Esophagus squamous epithelium (tissue), 5 donors: ENCODE measurements around the gene DOCK3. TPM values are rescaled to one million over a fixed set of nuclear protein-coding genes. Genes with fewer than 3 reads are reported as not detected.

Experiments
- DNase-seq: peaks from one replicate; lab custom pipeline; 2025; lab: John Stamatoyannopoulos, UW
- H3K27ac ChIP-seq, 4 donors: fragments of 200-600 bp; sonication (generic); one replicate each; pipeline ENCODE4 v1.5.1; 2016 to 2019; ENCODE audit warnings: mild to moderate bottlenecking in 1 of 4
- H3K27me3 ChIP-seq, 4 donors: fragments of 200-600 bp; sonication (generic); 1 replicate in 3 of 4; 2 replicates in 1 of 4; pipeline versions ENCODE4 v1.5.1 to v1.6.0; 2017 to 2021; ENCODE audit warnings: antibody characterized with exemption in 1 of 4
- H3K36me3 ChIP-seq, 3 donors: fragments of 200-600 bp; sonication (generic); one replicate each; pipeline ENCODE4 v1.5.1; 2016 to 2019
- H3K4me1 ChIP-seq, 3 donors: fragments of 200-600 bp; sonication (generic); one replicate each; pipeline ENCODE4 v1.5.1; 2017 to 2019
- H3K4me3 ChIP-seq, 4 donors: fragments of 200-600 bp; sonication (generic); 1 replicate in 3 of 4; 2 replicates in 1 of 4; pipeline ENCODE4 v1.5.1; 2016 to 2019; ENCODE audit warnings: mild to moderate bottlenecking in 2 of 4, moderate library complexity in 1 of 4
- H3K9me3 ChIP-seq, 3 donors: fragments of 200-600 bp; sonication (generic); one replicate each; pipeline ENCODE4 v1.5.1; 2016 to 2019
- CTCF ChIP-seq, 6 experiments: fragments of 450-650 bp in 4 of 6; fragments of 200-600 bp in 2 of 6; sonication (generic) in 2 of 6; IDR thresholded peaks; one replicate each; pipeline ENCODE4 v1.5.1; 2016 to 2019; ENCODE audit warnings: antibody characterized with exemption in 6 of 6, mild to moderate bottlenecking in 4 of 6, moderate library complexity in 4 of 6
- POLR2A ChIP-seq, 4 donors: fragments of 450-650 bp; IDR thresholded peaks; one replicate each; pipeline ENCODE4 v1.6.1; 2017; ENCODE audit warnings: antibody characterized with exemption in 4 of 4, mild to moderate bottlenecking in 4 of 4, moderate library complexity in 3 of 4
- WGBS, 2 donors: methylation state at CpG; one replicate each; pipeline ENCODE4 v1.1.5; 2018; 5-methylcytosine and 5-hydroxymethylcytosine counted together
- intact Hi-C: fragments of 100-400 bp; cut with DNase I; formaldehyde crosslinking; loops from one replicate; pipeline ENCODE4 v1.15.0; 2022
- total RNA-seq, 4 donors: library from RNA; depleted of rRNA; stranded (reverse); fragments of >200 nt; gene quantifications; one replicate each; pipeline ENCODE4 v1.1.0, GENCODE V29; 2016
- donor health status: DM: yes; HTN: yes; CAD: no.

Gene DOCK3
- total RNA-seq, 4 donors from 2014 or later = 0.92 to 1.7 (median 1.4) TPM

GRCh38 chr3:50695031-50695430, 20.3 kb downstream of the DOCK3 start:
- no peak for DNase-seq
- intact Hi-C loops = no loop called here
- no peak for TF ChIP-seq POLR2A (IDR thresholded peaks at IDR 0.05)
- no peak for TF ChIP-seq CTCF (IDR thresholded peaks at IDR 0.05)
- Histone ChIP-seq H3K4me3 (no peak overlapping the region), H3K27ac (no peak overlapping the region), H3K27me3 (no peaks in the 10 kb centered on the region), H3K9me3 (no peaks in the 10 kb centered on the region), H3K4me1 (no peaks in the 10 kb centered on the region), H3K36me3 (no peaks in the 10 kb centered on the region)
- WGBS, 2 donors = 76 to 84% methylated on average over 2 of the region's 2 CpGs

GRCh38 chr3:50696276-50696675, 21.5 kb downstream of the DOCK3 start:
- WGBS, 2 donors = 80 to 93% methylated on average over 3 of the region's 3 CpGs
- Histone ChIP-seq H3K9me3 (no peaks in the 10 kb centered on the region), H3K4me3 (no peak overlapping the region), H3K27ac (no peak overlapping the region), H3K4me1 (no peaks in the 10 kb centered on the region), H3K27me3 (no peaks in the 10 kb centered on the region), H3K36me3 (no peaks in the 10 kb centered on the region)
- intact Hi-C loops = no loop called here
- TF ChIP-seq POLR2A (IDR thresholded peaks at IDR 0.05) (no peak), CTCF (IDR thresholded peaks at IDR 0.05) (no peak)
- DNase-seq = no peak

- no peak for DNase-seq
- no peak for TF ChIP-seq CTCF (IDR thresholded peaks at IDR 0.05)
- no peak for TF ChIP-seq POLR2A (IDR thresholded peaks at IDR 0.05)
- intact Hi-C loops = no loop called here
- Histone ChIP-seq H3K4me3 (no peak overlapping the region), H3K9me3 (no peaks in the 10 kb centered on the region), H3K27me3 (no peaks in the 10 kb centered on the region), H3K4me1 (no peaks in the 10 kb centered on the region), H3K36me3 (no peaks in the 10 kb centered on the region), H3K27ac (no peak overlapping the region)
- WGBS, 2 donors = 91 to 97% methylated on average over 2 of the region's 2 CpGs
Observed at GRCh38 chr3:50698269-50698668, 23.5 kb downstream of the DOCK3 start.

GRCh38 chr3:50708620-50709019, 33.9 kb downstream of the DOCK3 start:
- H3K27ac ChIP-seq = no peak overlapping the region
- WGBS, 2 donors = 37 to 39% methylated on average over 4 of the region's 4 CpGs
- H3K9me3 ChIP-seq = no peaks in the 10 kb centered on the region
- intact Hi-C loops = no loop called here
- TF ChIP-seq POLR2A (IDR thresholded peaks at IDR 0.05) (no peak), CTCF (IDR thresholded peaks at IDR 0.05) (no peak)
- H3K4me3 ChIP-seq = no peak overlapping the region
- no peak for DNase-seq
- no peaks in the 10 kb centered on the region for H3K27me3 ChIP-seq
- H3K4me1 ChIP-seq = no peaks in the 10 kb centered on the region
- no peaks in the 10 kb centered on the region for H3K36me3 ChIP-seq

DNA sequence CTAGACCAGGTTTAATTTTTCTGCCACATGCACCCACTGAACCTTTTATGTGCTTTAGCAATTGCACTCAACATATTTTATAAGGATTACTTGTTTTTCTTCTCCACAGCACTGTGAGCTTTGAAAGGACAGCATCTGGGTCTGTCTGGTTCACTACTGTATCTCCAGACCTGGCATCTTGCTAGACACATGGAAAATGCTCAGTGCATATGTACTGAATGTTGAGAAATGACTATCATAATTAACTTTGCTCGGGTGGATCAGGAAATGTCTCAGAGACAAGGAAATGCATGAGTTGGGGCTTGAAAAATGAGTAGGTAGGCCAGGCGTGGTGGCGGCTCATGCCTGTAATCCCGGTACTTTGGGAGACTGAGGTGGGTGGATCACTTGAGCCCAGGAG, 40.2 kb downstream of the DOCK3 start:
- Histone ChIP-seq H3K9me3 (no peaks in the 10 kb centered on the region), H3K4me1 (no peaks in the 10 kb centered on the region), H3K4me3 (no peak overlapping the region), H3K27me3 (no peaks in the 10 kb centered on the region), H3K27ac (no peak overlapping the region), H3K36me3 (no peaks in the 10 kb centered on the region)
- TF ChIP-seq CTCF (IDR thresholded peaks at IDR 0.05) (no peak), POLR2A (IDR thresholded peaks at IDR 0.05) (no peak)
- DNase-seq = no peak
- intact Hi-C loops = no loop called here
- 47 to 58% methylated on average over 3 to 4 of the region's 4 CpGs for WGBS, 2 donors
